Esophagus muscularis mucosa (tissue), 4 donors: ENCODE data around the gene TP63.

Experiments
- CTCF ChIP-seq, 3 experiments: fragments of 200-600 bp in 2 of 3; fragments of 450-650 bp in 1 of 3; sonication (generic) in 2 of 3; IDR thresholded peaks; one replicate each; pipeline ENCODE4 v1.5.1; 2017 to 2019; ENCODE audit warnings: antibody characterized with exemption in 3 of 3, mild to moderate bottlenecking in 2 of 3, moderate library complexity in 1 of 3
- EP300 ChIP-seq: sonication (generic); formaldehyde crosslinking; IDR thresholded peaks from one replicate; pipeline ENCODE4 v1.6.1; 2017; ENCODE audit warnings: antibody characterized with exemption
- POLR2A ChIP-seq: fragments of 450-650 bp; IDR thresholded peaks from one replicate; pipeline ENCODE4 v1.6.1; 2017; ENCODE audit warnings: antibody characterized with exemption, moderate library complexity, mild to moderate bottlenecking, low read depth
- POLR2AphosphoS5 ChIP-seq, 2 donors: sonication (generic); formaldehyde crosslinking; IDR thresholded peaks; one replicate each; pipeline ENCODE4 v1.6.1; 2017; ENCODE audit warnings: antibody characterized with exemption in 2 of 2

GRCh38 chr3:189914799-189915198, 283.6 kb downstream of the TP63 start:
- no peak for TF ChIP-seq CTCF (IDR thresholded peaks at IDR 0.05)
- TF ChIP-seq POLR2A = no peak
- TF ChIP-seq POLR2AphosphoS5 (IDR thresholded peaks at IDR 0.05) = no peak
- no peak for TF ChIP-seq EP300
